GM12801 (cell line): Measurements from ENCODE around the gene COL6A2.

Source experiments
- CTCF ChIP-seq: IDR thresholded peaks from one replicate; pipeline ENCODE4 v1.5.1; 2011; ENCODE audit warnings: control low read depth; ENCODE audit not compliant: insufficient read length; ENCODE audit errors: extremely low read depth

Gene COL6A2

GRCh38 chr21:46161633-46162592 lies 64.0 kb downstream of the COL6A2 start:
- TF ChIP-seq CTCF = no peak

GRCh38 chr21:46163380-46163779 lies 65.5 kb downstream of the COL6A2 start:
- no peak for TF ChIP-seq CTCF

GRCh38 chr21:46165098-46165497 lies 67.2 kb downstream of the COL6A2 start:
- no peak for TF ChIP-seq CTCF

- TF ChIP-seq CTCF = no peak
Observed at GRCh38 chr21:46168238-46168637, 70.3 kb downstream of the COL6A2 start.

- TF ChIP-seq CTCF = no peak
Observed at GRCh38 chr21:46168659-46169386, 70.9 kb downstream of the COL6A2 start.

GRCh38 chr21:46171585-46171984 lies 73.7 kb downstream of the COL6A2 start:
- no peak for TF ChIP-seq CTCF

GRCh38 chr21:46171996-46172862 lies 74.3 kb downstream of the COL6A2 start:
- no peak for TF ChIP-seq CTCF
